BE2C (cell line): ENCODE results near the gene TEPSIN.

Experiments used
- DNase-seq: peaks from one replicate; pipeline ENCODE4 v3.0.0-alpha.2; 2020
- H3K27me3 ChIP-seq: fragments of 250-450 bp; sonication (Bioruptor Pico); 2 replicates; pipeline ENCODE4 v1.5.1; 2020; ENCODE audit warnings: mild to moderate bottlenecking
- H3K36me3 ChIP-seq: fragments of 250-450 bp; sonication (Bioruptor Pico); 2 replicates; pipeline ENCODE4 v1.5.1; 2020; ENCODE audit warnings: mild to moderate bottlenecking
- H3K4me1 ChIP-seq: fragments of 250-450 bp; sonication (Bioruptor Pico); 2 replicates; pipeline ENCODE4 v1.5.1; 2020
- H3K4me3 ChIP-seq: 2 replicates; pipeline ENCODE4 v1.5.1; 2011; ENCODE audit warnings: low read depth, low read length
- H3K9me3 ChIP-seq: fragments of 250-450 bp; sonication (Bioruptor Pico); 2 replicates; pipeline ENCODE4 v1.5.1; 2020
- CTCF ChIP-seq: IDR thresholded peaks from 2 replicates; pipeline ENCODE4 v1.5.1; 2012; ENCODE audit warnings: mild to moderate bottlenecking, low read depth, low read length

Gene TEPSIN

GRCh38 chr17:81210466-81210865 lies 28.4 kb downstream of the TEPSIN start:
- Histone ChIP-seq H3K27me3 (no peaks in the 10 kb centered on the region), H3K4me3 (no peak overlapping the region), H3K4me1 (no peaks in the 10 kb centered on the region), H3K9me3 (no peaks in the 10 kb centered on the region), H3K36me3 (peaks cover 3% of the 10 kb centered on the region; the same call in 1 of the 2 replicates)
- no peak for TF ChIP-seq CTCF
- DNase-seq = no peak

- Histone ChIP-seq H3K27me3 (no peaks in the 10 kb centered on the region), H3K4me1 (no peaks in the 10 kb centered on the region), H3K36me3 (peaks cover 3% of the 10 kb centered on the region; the same call in 1 of the 2 replicates), H3K9me3 (no peaks in the 10 kb centered on the region), H3K4me3 (no peak overlapping the region)
- TF ChIP-seq CTCF = no peak
- DNase-seq = no peak
These were observed 29.7 kb downstream of the TEPSIN start for GRCh38 chr17:81209141-81209540.

GRCh38 chr17:81208651-81209050 lies 30.2 kb downstream of the TEPSIN start:
- Histone ChIP-seq H3K4me1 (no peaks in the 10 kb centered on the region), H3K36me3 (peaks cover 3% of the 10 kb centered on the region; the same call in 1 of the 2 replicates), H3K27me3 (no peaks in the 10 kb centered on the region), H3K4me3 (no peak overlapping the region), H3K9me3 (no peaks in the 10 kb centered on the region)
- DNase-seq = no peak
- TF ChIP-seq CTCF = no peak

- Histone ChIP-seq H3K9me3 (no peaks in the 10 kb centered on the region), H3K4me1 (no peaks in the 10 kb centered on the region), H3K36me3 (peaks cover 3% of the 10 kb centered on the region; the same call in 1 of the 2 replicates), H3K4me3 (no peak overlapping the region), H3K27me3 (no peaks in the 10 kb centered on the region)
- TF ChIP-seq CTCF = no peak
- peak; percentile 32 for DNase-seq
These were observed 31.0 kb downstream of the TEPSIN start for GRCh38 chr17:81207610-81208581.

- H3K36me3 ChIP-seq = peaks cover 3% of the 10 kb centered on the region; the same call in 1 of the 2 replicates
- no peak for DNase-seq
- H3K4me1 ChIP-seq = no peaks in the 10 kb centered on the region
- no peaks in the 10 kb centered on the region for H3K9me3 ChIP-seq
- no peak for TF ChIP-seq CTCF
- no peaks in the 10 kb centered on the region for H3K27me3 ChIP-seq
- H3K4me3 ChIP-seq = no peak overlapping the region
These were observed 32.2 kb downstream of the TEPSIN start for GRCh38 chr17:81206657-81207056.

GRCh38 chr17:81206166-81206565 lies 32.7 kb downstream of the TEPSIN start:
- Histone ChIP-seq H3K4me1 (peaks cover 2% of the 10 kb centered on the region), H3K36me3 (peaks cover 3% of the 10 kb centered on the region; the same call in 1 of the 2 replicates), H3K9me3 (no peaks in the 10 kb centered on the region), H3K4me3 (no peak overlapping the region), H3K27me3 (no peaks in the 10 kb centered on the region)
- TF ChIP-seq CTCF = no peak
- DNase-seq = no peak
